Chondrocyte (in vitro differentiated cells): ENCODE data around the gene ZNF579. TPM values are rescaled to one million over a fixed set of nuclear protein-coding genes. Genes with fewer than 3 reads are reported as not detected.
A peak's percentile ranks its signal among the peaks of the same experiment; 100 is the strongest.

Experiments
- DNase-seq: peaks from one replicate; pipeline ENCODE4 v3.0.0; 2021; ENCODE audit warnings: mixed read lengths, low spot score
- H3K27ac Mint-ChIP-seq: one replicate; pipeline ENCODE4 v1.8.0; 2021; ENCODE audit warnings: mild to moderate bottlenecking, moderate library complexity, mixed read lengths; ENCODE audit not compliant: unreplicated experiment
- H3K27me3 Mint-ChIP-seq: 2 replicates; pipeline ENCODE4 v1.8.0; 2021; ENCODE audit warnings: low read depth, mixed read lengths
- H3K36me3 Mint-ChIP-seq: 2 replicates; pipeline ENCODE4 v1.8.0; 2021; ENCODE audit warnings: low read depth, mixed read lengths
- H3K4me1 Mint-ChIP-seq: 2 replicates; pipeline ENCODE4 v1.8.0; 2021; ENCODE audit warnings: low read depth, mild to moderate bottlenecking, mixed read lengths
- H3K4me3 Mint-ChIP-seq: one replicate; pipeline ENCODE4 v1.8.0; 2021; ENCODE audit warnings: mild to moderate bottlenecking, moderate library complexity, mixed read lengths; ENCODE audit not compliant: unreplicated experiment
- H3K9me3 Mint-ChIP-seq: 2 replicates; pipeline ENCODE4 v1.8.0; 2021; ENCODE audit warnings: low read depth, mixed read lengths
- CTCF ChIP-seq: fragments of 200-600 bp; sonication (generic); IDR thresholded peaks from 2 replicates; pipeline ENCODE4 v1.5.0; 2021; ENCODE audit warnings: antibody characterized with exemption, mild to moderate bottlenecking, moderate library complexity
- total RNA-seq: library from RNA; stranded (reverse); gene quantifications from 3 replicates; pipeline ENCODE4 v1.2.1, GENCODE V29; 2021

The ZNF579 gene
- total RNA-seq, 1 donor from 2014 or later, result 23.6 TPM

DNA sequence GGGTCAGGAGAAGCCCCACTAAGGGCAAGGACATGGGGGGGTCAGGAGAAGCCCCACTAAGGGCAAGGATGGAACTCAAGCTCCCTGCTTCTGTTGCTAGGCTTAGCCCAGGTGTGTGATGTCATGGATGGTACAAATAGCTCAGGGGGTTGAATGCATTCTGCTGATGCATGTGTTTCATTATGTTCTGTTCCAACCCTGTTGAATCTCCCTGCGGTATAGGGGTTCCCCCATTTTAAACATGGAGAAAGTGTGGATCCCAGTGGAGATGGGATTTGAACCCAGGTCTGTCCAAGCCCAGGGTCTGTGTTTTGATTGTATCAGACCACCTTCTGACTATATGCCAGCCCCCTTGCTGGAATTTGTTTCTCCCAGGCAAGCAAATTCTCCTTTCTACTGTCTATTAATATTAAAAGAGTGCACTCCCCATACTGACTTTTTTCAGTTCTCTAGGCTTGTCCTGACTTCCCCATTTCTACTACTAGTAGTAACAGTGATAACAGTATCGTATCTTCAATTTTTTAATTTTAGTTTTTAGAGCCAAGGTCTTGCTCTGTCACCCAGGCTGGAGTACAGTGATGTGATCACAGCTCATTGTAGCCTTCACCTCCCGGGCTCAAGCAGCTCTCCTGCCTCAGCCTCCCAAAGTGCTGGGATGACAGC, 31.5 kb upstream of the ZNF579 start:
- H3K4me3 Mint-ChIP-seq, result no peak overlapping the region
- no peak for TF ChIP-seq CTCF
- H3K4me1 Mint-ChIP-seq, result peaks cover 19% of the 10 kb centered on the region
- no peaks in the 10 kb centered on the region for H3K27me3 Mint-ChIP-seq
- H3K36me3 Mint-ChIP-seq, result peaks cover 13% of the 10 kb centered on the region
- no peak for DNase-seq
- peaks cover 5% of the 10 kb centered on the region for H3K9me3 Mint-ChIP-seq
- peak overlapping the region; percentile 36 for H3K27ac Mint-ChIP-seq

DNA sequence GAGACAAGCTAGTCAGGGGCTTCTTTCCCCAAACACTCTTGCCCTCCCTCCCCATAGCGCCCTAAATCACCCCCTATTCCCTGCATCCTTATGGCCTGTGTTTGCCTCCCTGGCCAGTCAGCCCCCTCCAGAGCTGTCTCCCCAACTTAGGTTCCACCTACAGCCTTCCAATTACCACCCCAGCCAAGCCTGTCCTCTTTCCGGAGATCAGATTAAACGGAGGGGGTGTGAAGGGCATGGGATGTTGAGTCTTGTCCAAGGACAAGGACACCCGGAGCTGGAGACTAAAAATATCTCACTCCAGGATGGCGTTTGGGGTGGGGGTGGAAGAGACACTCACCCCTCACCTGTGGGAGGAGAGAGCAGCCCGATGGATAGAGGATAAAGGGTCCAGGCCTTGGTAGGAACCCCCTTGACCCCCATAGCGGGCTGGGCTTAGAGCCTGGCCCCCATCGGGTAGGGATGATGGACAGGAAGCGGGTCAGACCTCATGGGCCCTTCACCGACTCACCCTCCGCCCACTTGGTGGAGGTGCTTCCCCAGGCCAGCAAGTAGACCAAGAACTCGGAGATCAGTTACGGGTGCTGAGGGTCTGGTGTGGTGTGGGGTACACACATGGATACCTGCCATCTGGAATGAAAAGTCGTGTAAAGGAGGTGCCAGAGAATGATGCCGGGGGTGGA, 30.8 kb upstream of the ZNF579 start:
- Mint-ChIP-seq H3K4me3 (no peak overlapping the region), H3K27me3 (no peaks in the 10 kb centered on the region), H3K27ac (peak overlapping the region; percentile 36), H3K4me1 (peaks cover 26% of the 10 kb centered on the region), H3K36me3 (peaks cover 13% of the 10 kb centered on the region), H3K9me3 (peaks cover 5% of the 10 kb centered on the region)
- no peak for TF ChIP-seq CTCF
- DNase-seq, result no peak

- Mint-ChIP-seq H3K36me3 (peaks cover 13% of the 10 kb centered on the region), H3K9me3 (peaks cover 5% of the 10 kb centered on the region), H3K27me3 (no peaks in the 10 kb centered on the region), H3K27ac (no peak overlapping the region), H3K4me3 (no peak overlapping the region), H3K4me1 (peaks cover 35% of the 10 kb centered on the region)
- no peak for DNase-seq
- TF ChIP-seq CTCF, result no peak
Measured at GRCh38 chr19:55609326-55609725, 28.7 kb upstream of the ZNF579 start.

DNA sequence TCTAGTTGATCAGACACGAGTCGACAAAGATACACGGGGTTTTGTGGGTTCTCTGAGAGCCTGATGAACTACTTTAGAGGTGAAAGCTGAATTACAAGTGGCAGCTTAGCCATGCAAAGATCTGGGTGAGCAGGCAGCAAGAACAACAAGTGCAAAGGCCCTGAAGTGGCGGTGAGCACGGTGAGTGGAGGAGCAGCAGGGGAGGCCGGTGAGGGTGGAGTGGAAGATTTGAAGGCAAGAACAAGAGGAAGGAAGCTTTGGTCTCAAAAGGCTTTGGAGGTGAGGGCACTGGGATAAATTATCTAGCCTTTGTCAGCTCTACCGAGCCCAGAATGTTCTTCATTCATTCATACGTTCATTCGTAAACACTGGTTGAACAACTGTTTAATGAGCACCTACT, 26.2 kb upstream of the ZNF579 start:
- no peaks in the 10 kb centered on the region for H3K27me3 Mint-ChIP-seq
- H3K9me3 Mint-ChIP-seq, result peaks cover 5% of the 10 kb centered on the region
- peak overlapping the region; percentile 88 for H3K4me3 Mint-ChIP-seq
- TF ChIP-seq CTCF, result no peak
- H3K27ac Mint-ChIP-seq, result peak overlapping the region; percentile 92
- peaks cover 13% of the 10 kb centered on the region for H3K36me3 Mint-ChIP-seq
- peaks cover 35% of the 10 kb centered on the region for H3K4me1 Mint-ChIP-seq
- no peak for DNase-seq

DNA sequence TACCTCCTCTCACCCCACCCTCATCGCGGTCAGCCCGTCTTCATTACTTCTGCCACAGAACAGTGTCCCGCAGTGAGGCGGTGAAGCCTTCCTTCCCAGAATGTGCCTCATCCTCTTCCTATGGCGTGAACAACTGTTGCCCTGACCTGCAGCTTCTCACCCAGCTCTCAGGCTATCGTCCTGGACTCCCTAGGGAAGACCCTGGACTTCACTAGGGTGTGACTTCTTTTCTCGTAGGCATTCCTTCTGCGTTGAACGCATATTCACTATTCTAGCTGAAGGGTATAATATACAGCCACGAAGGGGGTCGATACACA, 25.8 kb upstream of the ZNF579 start:
- DNase-seq, result no peak
- Mint-ChIP-seq H3K9me3 (peaks cover 5% of the 10 kb centered on the region), H3K27ac (peak overlapping the region; percentile 92), H3K4me3 (peak overlapping the region; percentile 88), H3K4me1 (peaks cover 39% of the 10 kb centered on the region), H3K36me3 (peaks cover 13% of the 10 kb centered on the region), H3K27me3 (no peaks in the 10 kb centered on the region)
- peak; percentile 58 for TF ChIP-seq CTCF
